Testis (tissue), 2 donors: ENCODE measurements around the gene DYTN.

ENCODE experiments used
- CTCF ChIP-seq, 3 experiments: fragments of 450-650 bp in 2 of 3; fragments of 200-600 bp in 1 of 3; sonication (generic) in 1 of 3; IDR thresholded peaks; one replicate each; pipeline ENCODE4 v1.5.1; 2016 to 2019; ENCODE audit warnings: antibody characterized with exemption in 3 of 3, mild to moderate bottlenecking in 2 of 3, moderate library complexity in 1 of 3
- POLR2A ChIP-seq: fragments of 450-650 bp; IDR thresholded peaks from one replicate; pipeline ENCODE4 v1.6.1; 2017; ENCODE audit warnings: antibody characterized with exemption, mild to moderate bottlenecking, moderate library complexity

- TF ChIP-seq CTCF (IDR thresholded peaks at IDR 0.05) (no peak), POLR2A (no peak)
Measured at GRCh38 chr2:206611191-206611590, 107.0 kb downstream of the DYTN start.
